H1 (cell line): ENCODE measurements around the gene MACROD1. TPM values are rescaled to one million over a fixed set of nuclear protein-coding genes. Genes with fewer than 3 reads are reported as not detected.
"Not testable (repeated sequence)": the region's sequence is repeated elsewhere in the genome, so short reads cannot be mapped to it uniquely, and the experiment has no call there.

Experiments used
- CTCF ChIA-PET: fragments of 300-600 bp; sonication (Branson Sonifier 250); formaldehyde crosslinking; loops from one replicate; lab custom pipeline; 2021; ENCODE audit not compliant: partially characterized antibody; lab: Charles Lee
- POLR2A ChIA-PET: fragments of 300-600 bp; sonication (Branson Sonifier 250); formaldehyde crosslinking; loops from one replicate; lab custom pipeline; 2021; ENCODE audit warnings: inconsistent platforms; ENCODE audit not compliant: partially characterized antibody; lab: Charles Lee
- DNase-seq, 2 experiments: peaks; one replicate each; pipeline versions ENCODE4 v3.0.0 to v3.0.0-alpha.2; 2010 to 2022; ENCODE audit warnings: low spot score in 2 of 2, low read depth in 1 of 2, mixed read lengths in 1 of 2
- FAIRE-seq: peaks from 2 replicates; lab custom pipeline; 2011; peaks lifted over from hg19 to GRCh38; lab: Jason Lieb, UNC
- H2AFZ ChIP-seq: 2 replicates; pipeline ENCODE4 v1.8.1; 2012; ENCODE audit warnings: low read length, inconsistent platforms
- H2AK5ac ChIP-seq: 2 replicates; pipeline ENCODE4 v1.6.1; 2013; ENCODE audit warnings: low read depth, low read length
- H2BK120ac ChIP-seq: replicated peaks from 2 replicates; pipeline ENCODE3; 2013; ENCODE audit warnings: low read depth, low read length, inconsistent platforms
- H2BK12ac ChIP-seq: 2 replicates; pipeline ENCODE4 v1.6.1; 2013; ENCODE audit warnings: low read depth, low read length
- H2BK15ac ChIP-seq: 2 replicates; pipeline ENCODE4 v1.6.1; 2013; ENCODE audit warnings: low read length
- H2BK20ac ChIP-seq: 2 replicates; pipeline ENCODE4 v1.6.1; 2013; ENCODE audit warnings: low read length
- H2BK5ac ChIP-seq: 2 replicates; pipeline ENCODE4 v1.6.1; 2013; ENCODE audit warnings: low read depth, low read length
- H3K14ac ChIP-seq: 2 replicates; pipeline ENCODE4 v1.6.1; 2013; ENCODE audit warnings: inconsistent platforms; ENCODE audit not compliant: insufficient read length
- H3K18ac ChIP-seq: 2 replicates; pipeline ENCODE4 v1.6.1; 2013; ENCODE audit warnings: low read length; ENCODE audit errors: extremely low read depth
- H3K23ac ChIP-seq: 2 replicates; pipeline ENCODE4 v1.6.1; 2013; ENCODE audit warnings: inconsistent platforms; ENCODE audit not compliant: insufficient read length
- H3K23me2 ChIP-seq: 2 replicates; pipeline ENCODE4 v1.6.1; 2013; ENCODE audit warnings: low read depth, low read length
- H3K27ac ChIP-seq: 2 replicates; pipeline ENCODE4 v1.6.1; 2011; ENCODE audit warnings: low read depth, low read length, inconsistent platforms
- H3K27me3 ChIP-seq, 4 experiments: replicated peaks in 1 of 4; 1 replicate in 1 of 4; 2 replicates in 3 of 4; pipeline versions ENCODE4 v1.6.1 to v1.8.1; 2011 to 2013; ENCODE audit warnings: low read length in 3 of 4, mild to moderate bottlenecking in 3 of 4, inconsistent platforms in 2 of 4, mixed read lengths in 2 of 4, moderate library complexity in 1 of 4; ENCODE audit not compliant: control insufficient read depth in 3 of 4, insufficient read depth in 3 of 4; ENCODE audit errors: extremely low read depth in 1 of 4
- H3K36me3 ChIP-seq, 4 experiments: 2 replicates each; pipeline versions ENCODE4 v1.6.1 to v1.8.1; 2011 to 2013; ENCODE audit warnings: mild to moderate bottlenecking in 4 of 4, low read length in 3 of 4, moderate library complexity in 2 of 4, control low read depth in 1 of 4, inconsistent platforms in 1 of 4; ENCODE audit not compliant: insufficient read depth in 4 of 4, control insufficient read depth in 2 of 4
- H3K4ac ChIP-seq: replicated peaks from 2 replicates; pipeline ENCODE3; 2013; ENCODE audit warnings: low read length, low read depth, mixed read lengths, inconsistent platforms; ENCODE audit not compliant: insufficient read length
- H3K4me1 ChIP-seq, 4 experiments: replicated peaks in 1 of 4; 1 replicate in 1 of 4; 2 replicates in 3 of 4; pipeline versions ENCODE4 v1.6.1 to v1.8.1; 2011 to 2013; ENCODE audit warnings: low read length in 3 of 4, inconsistent platforms in 2 of 4, mixed read lengths in 1 of 4; ENCODE audit not compliant: insufficient read depth in 4 of 4, control insufficient read depth in 3 of 4
- H3K4me2 ChIP-seq, 2 experiments: 2 replicates each; pipeline versions ENCODE4 v1.6.1 to v1.8.1; 2011 to 2013; ENCODE audit warnings: low read depth in 2 of 2, low read length in 2 of 2, control low read depth in 1 of 2, inconsistent platforms in 1 of 2, mild to moderate bottlenecking in 1 of 2; ENCODE audit not compliant: insufficient read depth in 1 of 2
- H3K4me3 ChIP-seq, 4 experiments: fragments of 200-600, 300-600 bp in 1 of 4; sonication (generic), shearing (Covaris generic), sonication (Bioruptor Twin) in 1 of 4; 2 replicates each; pipeline versions ENCODE4 v1.5.1 to v1.8.1; 2011 to 2016; ENCODE audit warnings: low read length in 4 of 4, low read depth in 3 of 4, control low read depth in 2 of 4, inconsistent platforms in 2 of 4, mild to moderate bottlenecking in 2 of 4, mixed read lengths in 1 of 4, moderate library complexity in 1 of 4; ENCODE audit not compliant: insufficient read depth in 2 of 4; ENCODE audit errors: extremely low read depth in 1 of 4
- H3K56ac ChIP-seq: replicated peaks from 2 replicates; pipeline ENCODE3; 2013; ENCODE audit warnings: low read depth, mild to moderate bottlenecking, mixed read lengths, low read length, inconsistent platforms; ENCODE audit not compliant: insufficient read length
- H3K79me1 ChIP-seq: 2 replicates; pipeline ENCODE4 v1.6.1; 2013; ENCODE audit warnings: low read depth, low read length, control low read depth
- H3K79me2 ChIP-seq, 2 experiments: 2 replicates each; pipeline versions ENCODE4 v1.6.1 to v1.8.1; 2012 to 2013; ENCODE audit warnings: low read length in 2 of 2, mild to moderate bottlenecking in 2 of 2, inconsistent platforms in 1 of 2; ENCODE audit not compliant: insufficient read depth in 2 of 2, control insufficient read depth in 1 of 2
- H3K9ac ChIP-seq, 4 experiments: replicated peaks in 1 of 4; 1 replicate in 1 of 4; 2 replicates in 3 of 4; pipeline versions ENCODE4 v1.6.1 to v1.8.1; 2011 to 2013; ENCODE audit warnings: low read depth in 3 of 4, low read length in 3 of 4, control low read depth in 2 of 4, mild to moderate bottlenecking in 2 of 4, moderate library complexity in 2 of 4, inconsistent platforms in 1 of 4; ENCODE audit errors: extremely low read depth in 1 of 4
- H3K9me3 ChIP-seq, 2 experiments: 2 replicates each; pipeline versions ENCODE4 v1.6.1 to v1.8.1; 2012 to 2013; ENCODE audit warnings: mild to moderate bottlenecking in 2 of 2, moderate library complexity in 2 of 2, control low read depth in 1 of 2, inconsistent platforms in 1 of 2, low read depth in 1 of 2, low read length in 1 of 2, mixed read lengths in 1 of 2; ENCODE audit not compliant: insufficient read depth in 2 of 2
- H4K20me1 ChIP-seq, 2 experiments: replicated peaks in 1 of 2; 2 replicates each; pipeline versions ENCODE3 to v1.8.1; 2011 to 2013; ENCODE audit warnings: inconsistent platforms in 2 of 2, low read length in 2 of 2, mild to moderate bottlenecking in 1 of 2; ENCODE audit not compliant: insufficient read depth in 2 of 2, control insufficient read depth in 1 of 2
- H4K5ac ChIP-seq: 2 replicates; pipeline ENCODE4 v1.6.1; 2013; ENCODE audit warnings: low read length, low read depth, mixed read lengths, inconsistent platforms; ENCODE audit not compliant: insufficient read length
- H4K8ac ChIP-seq: 2 replicates; pipeline ENCODE4 v1.8.0; 2013; ENCODE audit warnings: mild to moderate bottlenecking, moderate library complexity, low read length, inconsistent platforms; ENCODE audit not compliant: insufficient read depth; ENCODE audit errors: extremely low read depth
- H4K91ac ChIP-seq: replicated peaks from 2 replicates; pipeline ENCODE3; 2013; ENCODE audit warnings: low read length, mixed read lengths, inconsistent platforms; ENCODE audit not compliant: insufficient read length
- WGBS, 2 experiments: shearing (Covaris generic) in 1 of 2; methylation state at CpG; one replicate each; pipeline versions ENCODE4 v1.1.6 to v1.1.7; 2013 to 2015; ENCODE audit warnings: low lambda C conversion rate in 2 of 2, mixed read lengths in 2 of 2, inconsistent platforms in 1 of 2, low coverage in 1 of 2, missing lambda C conversion rate in 1 of 2; ENCODE audit not compliant: insufficient replicate concordance in 2 of 2, insufficient coverage in 1 of 2, insufficient read length in 1 of 2; ENCODE audit errors: extremely low coverage in 1 of 2, missing lambda C conversion rate in 1 of 2; 5-methylcytosine and 5-hydroxymethylcytosine counted together
- polyA plus RNA-seq, 7 experiments: library from polyadenylated mRNA; depleted of rRNA in 3 of 7; stranded (reverse) in 5 of 7; unstranded in 2 of 7; fragments of >200 nt in 5 of 7; fragments of 200-250 nt in 2 of 7; gene quantifications; 1 replicate in 5 of 7; 2 replicates in 1 of 7; 4 replicates in 1 of 7; pipeline versions ENCODE4 v1.2.1 to v1.2.3, GENCODE V29; 2011 to 2013; ENCODE audit warnings: missing spikeins in 2 of 7, mixed read lengths in 2 of 7
- total RNA-seq: library from RNA; stranded (reverse); fragmentation: NEBNext Ultra II Directional; extraction: Animal tissue kit (Norgen Biotek cat#: 25700); gene quantifications from 2 replicates; pipeline ENCODE4 v1.2.1, GENCODE V29; 2021

Gene MACROD1
- total and polyA plus RNA-seq, 2 of the 8 experiments (the other 6 are each of a cell fraction or from before 2014, with no cell fraction given) = 19.5 to 34.1 TPM

DNA sequence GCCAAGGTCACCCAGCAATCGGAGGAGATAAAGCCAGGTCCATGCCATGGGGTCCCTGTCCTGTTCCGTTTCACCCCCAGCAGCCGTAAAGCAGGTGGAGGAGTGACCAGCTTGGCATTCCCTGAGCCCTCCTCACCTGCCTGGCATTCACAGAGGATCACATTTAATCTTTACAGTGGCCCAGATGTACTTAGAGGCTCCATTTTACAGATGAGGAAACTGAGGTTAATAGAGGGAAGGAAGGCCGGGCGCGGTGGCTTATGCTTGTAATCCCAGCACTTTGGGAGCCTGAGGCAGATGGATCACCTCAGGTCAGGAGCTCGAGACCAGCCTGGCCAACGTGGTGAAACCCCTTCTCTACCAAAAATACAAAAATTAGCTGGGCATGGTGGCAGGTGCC, 118.5 kb downstream of the MACROD1 start:
- H4K8ac ChIP-seq, H3K79me2 ChIP-seq, H2BK15ac ChIP-seq, H4K91ac ChIP-seq, H2BK5ac ChIP-seq, H3K4me1 ChIP-seq, FAIRE-seq, H3K4me3 ChIP-seq, H2BK120ac ChIP-seq, H3K23me2 ChIP-seq, H2AK5ac ChIP-seq, H3K56ac ChIP-seq, H3K27ac ChIP-seq, H3K18ac ChIP-seq, H4K5ac ChIP-seq, H2BK12ac ChIP-seq, H2AFZ ChIP-seq, H3K36me3 ChIP-seq, H3K79me1 ChIP-seq, DNase-seq, H3K9me3 ChIP-seq, H2BK20ac ChIP-seq, H3K4ac ChIP-seq, H3K14ac ChIP-seq, H3K23ac ChIP-seq, H3K9ac ChIP-seq, H3K4me2 ChIP-seq: not testable (repeated sequence)
- 90% methylated on average over 8 of the region's 8 CpGs; no CpG with 5 or more reads in 1 of the 2 experiments for WGBS, 2 experiments
- peaks cover 12 to 16% of the 10 kb centered on the region in 2 experiments for H4K20me1 ChIP-seq
- CTCF ChIA-PET = interaction anchor here (1.4 to 3.0 kb wide), 5 partner anchors 10 to 102 kb away, joined by 3 to 19 read pairs (median 4); no protein-coding TSS in a partner anchor
- POLR2A ChIA-PET = interaction anchor here (0.9 kb wide), 1 partner anchor 56 kb away, joined by 3 read pairs; no protein-coding TSS in a partner anchor
- H3K27me3 ChIP-seq = peaks cover 4 to 76% (median 49%) of the 10 kb centered on the region in 4 experiments
